Measurements from ENCODE around the gene PRMT1.
A peak's percentile ranks its signal among the peaks of the same experiment; 100 is the strongest.

PRMT1 gene

DNA sequence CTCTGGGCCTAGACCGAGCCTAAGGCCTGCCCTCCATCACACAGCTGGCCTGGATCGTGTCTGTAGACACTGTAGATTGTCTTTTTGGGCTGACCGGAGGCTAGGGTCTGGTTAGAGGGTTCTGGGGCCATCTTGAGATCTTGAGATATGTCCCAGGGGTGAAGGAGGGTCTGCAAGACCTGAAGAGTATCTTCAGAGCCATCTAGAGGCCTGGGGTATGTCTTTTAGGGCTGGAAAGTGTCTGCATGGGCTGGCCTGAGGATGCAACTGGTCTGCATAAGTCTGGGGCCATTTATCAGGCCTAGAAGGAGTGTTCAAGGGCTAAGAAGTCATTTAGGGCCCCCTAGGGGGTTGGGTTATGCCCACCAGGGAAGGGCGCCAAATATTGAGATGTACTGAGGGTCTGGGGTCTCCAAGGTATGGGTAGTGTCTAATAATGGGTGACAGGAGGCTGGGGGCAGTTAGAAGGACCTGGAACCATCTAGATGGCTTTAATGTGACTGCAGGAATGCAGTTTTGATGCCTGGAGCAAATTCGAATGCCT is 34.5 kb upstream of the PRMT1 start:
- H3K27me3 Mint-ChIP-seq, result no peaks in the 10 kb centered on the region
- no peaks in the 10 kb centered on the region for H3K9me3 Mint-ChIP-seq
- peak overlapping the region; percentile 94 for H3K27ac Mint-ChIP-seq
- H3K4me1 Mint-ChIP-seq, result peaks cover 63% of the 10 kb centered on the region
- peak overlapping the region; percentile 97 for H3K4me3 Mint-ChIP-seq
- peaks cover 3% of the 10 kb centered on the region for H3K36me3 Mint-ChIP-seq

DNA sequence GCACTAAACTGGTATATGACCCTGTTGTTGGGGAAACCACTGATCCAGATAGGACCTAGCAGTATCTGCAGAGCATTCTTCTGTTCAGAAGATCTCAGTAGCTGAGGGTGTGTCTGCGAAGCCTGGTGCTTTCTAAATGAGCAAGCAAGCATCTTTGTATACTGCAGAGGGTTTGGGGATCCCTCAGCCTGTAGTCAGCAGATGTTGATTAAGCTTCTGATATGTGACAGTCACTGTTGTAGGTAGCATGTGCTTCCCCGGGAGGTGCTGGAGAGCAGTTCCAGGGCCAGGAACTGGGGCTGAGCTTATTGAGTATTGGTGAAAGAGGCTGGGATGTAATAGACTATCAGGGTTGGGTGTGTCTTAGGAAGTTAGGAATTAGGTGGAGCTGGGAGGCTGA is 33.6 kb upstream of the PRMT1 start:
- Mint-ChIP-seq H3K27me3 (no peaks in the 10 kb centered on the region), H3K36me3 (peaks cover 3% of the 10 kb centered on the region), H3K4me1 (peaks cover 56% of the 10 kb centered on the region), H3K9me3 (no peaks in the 10 kb centered on the region), H3K27ac (peak overlapping the region; percentile 88), H3K4me3 (peak overlapping the region; percentile 97)

DNA sequence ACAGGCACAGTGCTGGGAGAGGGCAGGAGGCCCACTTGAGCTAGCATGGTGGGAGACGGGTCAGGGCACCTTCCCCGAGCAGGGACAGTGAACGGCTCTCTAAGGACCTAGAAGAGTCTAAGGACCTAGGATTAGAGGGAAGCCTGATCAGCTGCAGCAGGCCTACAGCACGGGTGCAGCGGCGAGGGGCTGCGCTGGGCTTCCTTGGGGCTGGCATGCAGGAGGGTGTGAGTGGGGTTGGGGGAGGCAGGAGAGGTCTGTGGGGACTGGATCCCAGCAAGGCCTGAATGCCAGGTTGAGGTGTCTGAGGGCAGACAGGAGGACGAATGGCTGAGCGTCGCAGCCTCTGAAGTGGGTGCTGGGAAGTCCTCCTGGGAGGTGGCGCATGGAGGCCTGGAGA is 31.5 kb upstream of the PRMT1 start:
- no peaks in the 10 kb centered on the region for H3K27me3 Mint-ChIP-seq
- H3K9me3 Mint-ChIP-seq, result no peaks in the 10 kb centered on the region
- peaks cover 3% of the 10 kb centered on the region for H3K36me3 Mint-ChIP-seq
- H3K27ac Mint-ChIP-seq, result no peak overlapping the region
- H3K4me1 Mint-ChIP-seq, result peaks cover 37% of the 10 kb centered on the region
- no peak overlapping the region for H3K4me3 Mint-ChIP-seq

DNA sequence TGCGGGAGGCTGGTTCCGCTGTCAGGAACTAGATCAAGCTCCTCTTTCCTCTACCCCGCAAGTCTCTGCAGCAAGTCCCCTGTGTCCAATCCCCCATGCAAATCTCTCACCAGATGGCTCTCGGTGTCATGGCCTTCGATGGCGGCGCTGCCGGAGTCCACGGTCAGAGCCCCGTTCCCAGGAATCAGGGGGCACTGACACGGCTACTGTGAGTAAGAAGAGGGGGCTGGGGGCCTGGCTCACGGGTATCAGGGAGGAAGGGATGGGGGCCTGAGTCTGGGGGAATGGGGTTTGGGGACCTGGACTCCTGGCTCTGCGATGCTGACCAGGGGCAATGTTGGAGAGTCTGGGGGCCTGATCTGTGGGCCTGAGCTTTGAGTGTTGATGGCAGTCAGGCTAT is 31.1 kb upstream of the PRMT1 start:
- no peak overlapping the region for H3K4me3 Mint-ChIP-seq
- H3K4me1 Mint-ChIP-seq, result peaks cover 33% of the 10 kb centered on the region
- peaks cover 3% of the 10 kb centered on the region for H3K36me3 Mint-ChIP-seq
- no peak overlapping the region for H3K27ac Mint-ChIP-seq
- no peaks in the 10 kb centered on the region for H3K9me3 Mint-ChIP-seq
- H3K27me3 Mint-ChIP-seq, result no peaks in the 10 kb centered on the region

DNA sequence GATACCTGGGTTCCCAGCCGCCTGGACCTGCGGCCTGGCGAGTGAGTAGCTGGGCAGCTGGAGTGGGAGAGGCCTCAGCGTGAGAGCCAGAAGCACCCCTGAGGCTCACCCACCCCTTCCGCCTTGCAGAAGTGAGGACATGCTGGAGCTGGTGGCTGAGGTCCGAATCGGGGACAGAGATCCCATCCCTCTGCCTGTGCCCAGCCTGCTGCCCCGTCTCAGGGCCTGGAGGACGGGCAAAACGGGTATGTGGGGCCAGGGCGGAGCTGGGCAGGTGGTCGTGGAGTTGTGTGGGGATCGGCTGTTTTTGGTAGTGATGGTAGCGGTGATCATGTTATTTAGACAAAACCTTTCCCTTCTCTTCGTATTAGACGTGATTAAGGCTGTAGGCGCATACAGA is 30.5 kb upstream of the PRMT1 start:
- H3K4me1 Mint-ChIP-seq, result peaks cover 30% of the 10 kb centered on the region
- peaks cover 3% of the 10 kb centered on the region for H3K36me3 Mint-ChIP-seq
- H3K27ac Mint-ChIP-seq, result no peak overlapping the region
- no peak overlapping the region for H3K4me3 Mint-ChIP-seq
- H3K9me3 Mint-ChIP-seq, result no peaks in the 10 kb centered on the region
- H3K27me3 Mint-ChIP-seq, result no peaks in the 10 kb centered on the region

DNA sequence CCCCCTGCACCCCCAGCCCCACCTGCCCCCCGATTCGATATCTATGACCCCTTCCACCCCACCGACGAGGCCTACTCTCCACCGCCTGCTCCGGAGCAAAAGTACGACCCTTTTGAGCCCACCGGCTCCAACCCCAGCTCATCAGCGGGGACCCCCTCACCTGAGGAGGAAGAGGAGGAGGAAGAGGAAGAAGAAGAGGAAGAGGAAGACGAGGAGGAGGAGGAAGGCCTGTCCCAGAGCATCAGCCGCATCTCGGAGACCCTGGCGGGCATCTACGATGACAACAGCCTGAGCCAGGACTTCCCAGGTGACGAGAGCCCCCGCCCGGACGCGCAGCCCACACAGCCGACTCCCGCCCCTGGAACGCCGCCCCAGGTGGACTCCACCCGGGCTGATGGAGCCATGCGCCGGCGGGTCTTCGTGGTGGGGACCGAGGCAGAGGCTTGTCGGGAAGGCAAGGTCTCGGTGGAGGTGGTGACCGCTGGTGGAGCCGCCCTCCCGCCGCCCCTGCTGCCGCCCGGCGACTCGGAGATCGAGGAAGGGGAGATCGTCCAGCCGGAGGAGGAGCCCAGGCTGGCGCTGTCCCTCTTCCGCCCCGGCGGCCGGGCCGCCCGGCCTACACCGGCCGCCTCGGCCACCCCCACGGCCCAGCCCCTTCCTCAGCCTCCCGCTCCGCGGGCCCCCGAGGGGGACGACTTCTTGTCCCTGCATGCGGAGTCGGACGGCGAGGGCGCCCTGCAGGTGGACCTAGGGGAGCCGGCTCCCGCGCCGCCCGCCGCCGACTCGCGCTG is 25.8 kb upstream of the PRMT1 start:
- Mint-ChIP-seq H3K9me3 (no peaks in the 10 kb centered on the region), H3K27me3 (no peaks in the 10 kb centered on the region), H3K4me1 (peaks cover 6% of the 10 kb centered on the region), H3K27ac (no peak overlapping the region), H3K4me3 (no peak overlapping the region), H3K36me3 (peaks cover 3% of the 10 kb centered on the region)

DNA sequence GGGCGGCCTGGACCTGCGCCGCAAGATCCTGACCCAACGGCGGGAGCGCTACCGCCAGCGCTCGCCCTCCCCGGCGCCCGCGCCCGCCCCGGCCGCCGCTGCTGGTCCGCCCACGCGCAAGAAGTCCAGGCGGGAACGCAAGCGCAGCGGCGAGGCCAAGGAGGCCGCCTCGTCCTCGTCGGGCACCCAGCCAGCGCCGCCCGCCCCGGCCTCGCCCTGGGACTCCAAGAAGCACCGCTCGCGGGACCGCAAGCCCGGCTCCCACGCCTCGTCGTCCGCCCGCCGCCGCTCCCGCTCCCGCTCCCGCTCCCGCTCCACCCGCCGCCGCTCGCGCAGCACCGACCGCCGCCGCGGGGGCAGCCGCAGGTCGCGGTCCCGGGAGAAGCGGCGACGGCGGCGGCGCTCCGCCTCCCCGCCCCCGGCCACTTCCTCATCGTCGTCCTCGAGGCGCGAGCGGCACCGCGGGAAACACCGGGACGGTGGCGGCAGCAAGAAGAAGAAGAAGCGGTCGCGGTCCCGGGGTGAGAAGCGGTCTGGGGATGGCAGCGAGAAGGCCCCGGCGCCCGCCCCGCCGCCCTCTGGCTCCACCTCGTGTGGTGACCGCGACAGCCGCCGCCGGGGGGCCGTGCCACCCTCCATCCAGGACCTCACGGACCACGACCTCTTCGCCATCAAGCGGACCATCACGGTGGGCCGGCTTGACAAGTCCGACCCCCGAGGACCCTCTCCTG is 25.1 kb upstream of the PRMT1 start:
- H3K27me3 Mint-ChIP-seq, result no peaks in the 10 kb centered on the region

DNA sequence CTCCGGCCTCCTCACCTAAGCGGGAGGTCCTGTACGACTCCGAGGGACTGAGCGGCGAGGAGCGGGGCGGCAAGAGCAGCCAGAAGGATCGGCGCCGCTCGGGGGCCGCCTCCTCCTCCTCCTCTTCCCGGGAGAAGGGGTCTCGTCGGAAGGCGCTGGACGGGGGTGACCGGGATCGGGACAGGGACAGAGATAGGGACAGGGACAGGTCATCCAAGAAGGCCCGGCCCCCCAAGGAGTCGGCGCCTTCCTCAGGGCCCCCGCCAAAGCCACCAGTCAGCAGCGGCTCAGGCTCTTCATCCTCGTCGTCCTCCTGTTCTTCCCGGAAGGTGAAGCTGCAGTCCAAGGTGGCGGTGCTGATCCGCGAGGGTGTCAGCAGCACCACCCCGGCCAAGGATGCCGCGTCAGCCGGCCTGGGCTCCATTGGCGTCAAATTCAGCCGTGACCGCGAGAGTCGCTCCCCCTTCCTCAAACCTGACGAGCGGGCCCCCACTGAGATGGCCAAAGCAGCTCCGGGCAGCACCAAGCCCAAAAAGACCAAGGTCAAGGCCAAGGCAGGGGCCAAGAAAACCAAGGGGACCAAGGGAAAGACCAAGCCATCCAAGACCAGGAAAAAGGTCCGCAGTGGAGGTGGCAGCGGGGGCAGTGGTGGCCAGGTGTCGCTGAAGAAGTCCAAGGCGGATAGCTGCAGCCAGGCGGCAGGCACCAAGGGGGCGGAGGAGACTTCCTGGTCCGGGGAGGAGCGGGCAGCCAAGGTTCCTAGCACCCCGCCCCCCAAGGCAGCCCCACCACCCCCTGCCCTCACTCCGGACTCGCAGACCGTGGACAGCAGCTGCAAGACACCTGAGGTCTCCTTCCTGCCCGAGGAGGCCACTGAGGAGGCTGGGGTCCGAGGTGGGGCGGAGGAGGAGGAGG is 24.3 kb upstream of the PRMT1 start:
- Mint-ChIP-seq H3K4me1 (peaks cover 6% of the 10 kb centered on the region), H3K4me3 (no peak overlapping the region), H3K27ac (no peak overlapping the region), H3K36me3 (peaks cover 5% of the 10 kb centered on the region), H3K9me3 (no peaks in the 10 kb centered on the region), H3K27me3 (no peaks in the 10 kb centered on the region)

More for the DNA sequence above, 25.1 kb upstream of the PRMT1 start:
- Mint-ChIP-seq H3K4me1 (peaks cover 6% of the 10 kb centered on the region), H3K9me3 (no peaks in the 10 kb centered on the region), H3K27ac (no peak overlapping the region), H3K36me3 (peaks cover 3% of the 10 kb centered on the region), H3K4me3 (no peak overlapping the region)

DNA sequence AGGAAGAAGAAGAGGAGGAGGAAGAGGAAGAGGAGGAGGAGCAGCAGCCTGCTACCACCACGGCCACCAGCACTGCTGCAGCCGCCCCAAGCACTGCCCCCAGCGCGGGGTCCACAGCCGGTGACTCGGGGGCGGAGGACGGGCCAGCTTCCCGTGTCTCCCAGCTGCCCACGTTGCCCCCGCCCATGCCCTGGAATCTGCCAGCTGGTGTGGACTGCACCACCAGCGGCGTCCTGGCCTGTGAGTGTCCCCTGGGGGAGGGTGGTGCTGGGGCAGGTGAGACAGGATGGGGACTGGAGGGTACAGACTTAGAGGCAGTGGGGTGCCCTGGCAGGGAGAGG is 23.6 kb upstream of the PRMT1 start:
- H3K27me3 Mint-ChIP-seq, result no peaks in the 10 kb centered on the region
- H3K4me3 Mint-ChIP-seq, result no peak overlapping the region
- no peak overlapping the region for H3K27ac Mint-ChIP-seq
- peaks cover 6% of the 10 kb centered on the region for H3K4me1 Mint-ChIP-seq
- peaks cover 5% of the 10 kb centered on the region for H3K36me3 Mint-ChIP-seq
- H3K9me3 Mint-ChIP-seq, result no peaks in the 10 kb centered on the region

DNA sequence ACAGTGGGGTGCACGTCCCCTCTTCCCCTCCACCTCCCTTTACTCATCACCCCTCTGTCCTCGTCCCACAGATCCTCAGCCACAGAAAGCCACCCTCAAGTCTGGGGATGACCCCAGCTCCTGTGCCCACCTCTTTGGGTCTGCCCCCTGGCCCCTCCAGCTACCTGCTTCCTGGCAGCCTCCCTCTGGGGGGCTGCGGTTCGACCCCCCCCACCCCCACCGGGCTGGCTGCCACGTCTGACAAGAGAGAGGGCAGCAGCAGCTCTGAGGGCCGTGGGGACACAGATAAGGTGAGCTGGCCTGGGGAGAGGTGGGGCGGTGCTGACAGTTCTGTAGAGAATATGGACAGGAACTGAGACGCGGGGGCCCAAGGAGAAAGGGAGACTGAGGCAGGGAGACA is 22.5 kb upstream of the PRMT1 start:
- H3K27me3 Mint-ChIP-seq, result no peaks in the 10 kb centered on the region
- no peak overlapping the region for H3K4me3 Mint-ChIP-seq
- peaks cover 6% of the 10 kb centered on the region for H3K4me1 Mint-ChIP-seq
- H3K27ac Mint-ChIP-seq, result no peak overlapping the region
- H3K36me3 Mint-ChIP-seq, result peaks cover 5% of the 10 kb centered on the region
- H3K9me3 Mint-ChIP-seq, result no peaks in the 10 kb centered on the region

DNA sequence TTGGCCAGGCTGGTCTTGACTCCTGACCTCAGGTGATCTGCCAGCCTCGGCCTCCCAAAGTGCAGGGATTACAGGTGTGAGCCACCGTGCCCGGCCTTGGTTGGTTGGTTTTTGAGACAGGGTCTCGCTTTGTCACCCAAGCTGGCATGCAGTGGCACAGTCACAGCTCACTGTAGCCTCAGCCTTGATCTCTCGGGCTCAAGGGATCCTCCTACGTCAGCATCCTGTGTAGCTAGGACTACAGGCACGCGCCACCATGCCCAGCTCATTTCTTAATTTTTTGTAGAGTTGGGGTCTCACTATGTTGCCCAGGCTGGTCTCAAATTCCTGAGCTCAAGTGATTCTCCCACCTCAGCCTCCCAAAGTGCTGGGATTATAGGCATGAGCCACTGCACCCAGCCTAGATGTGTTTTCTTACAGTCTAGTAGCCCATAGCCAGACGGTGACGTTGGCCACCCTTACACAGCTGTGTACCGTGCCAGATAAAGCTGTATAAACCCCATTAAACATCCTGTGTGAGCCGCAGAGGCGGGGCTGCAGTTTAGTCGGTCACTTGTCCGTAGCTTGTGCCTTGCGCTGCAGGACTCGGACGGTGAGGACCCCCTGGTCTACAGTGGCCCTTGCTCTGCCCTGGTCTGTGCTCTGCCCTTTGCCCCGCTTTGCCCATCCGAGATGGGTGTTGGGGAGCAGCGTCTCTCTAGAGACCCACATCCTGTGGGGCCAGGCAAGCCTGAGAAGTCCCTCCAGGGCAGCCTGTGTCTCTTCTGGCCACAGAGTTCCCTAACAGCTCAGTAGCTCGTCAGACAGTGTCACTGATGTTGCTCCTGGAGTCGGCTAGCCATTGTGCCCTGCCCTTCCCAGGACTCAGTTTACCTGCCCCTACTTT is 21.3 kb upstream of the PRMT1 start:
- no peak overlapping the region for H3K27ac Mint-ChIP-seq
- peaks cover 10% of the 10 kb centered on the region for H3K4me1 Mint-ChIP-seq
- H3K36me3 Mint-ChIP-seq, result peaks cover 5% of the 10 kb centered on the region
- no peaks in the 10 kb centered on the region for H3K9me3 Mint-ChIP-seq
- H3K4me3 Mint-ChIP-seq, result no peak overlapping the region
- H3K27me3 Mint-ChIP-seq, result no peaks in the 10 kb centered on the region

DNA sequence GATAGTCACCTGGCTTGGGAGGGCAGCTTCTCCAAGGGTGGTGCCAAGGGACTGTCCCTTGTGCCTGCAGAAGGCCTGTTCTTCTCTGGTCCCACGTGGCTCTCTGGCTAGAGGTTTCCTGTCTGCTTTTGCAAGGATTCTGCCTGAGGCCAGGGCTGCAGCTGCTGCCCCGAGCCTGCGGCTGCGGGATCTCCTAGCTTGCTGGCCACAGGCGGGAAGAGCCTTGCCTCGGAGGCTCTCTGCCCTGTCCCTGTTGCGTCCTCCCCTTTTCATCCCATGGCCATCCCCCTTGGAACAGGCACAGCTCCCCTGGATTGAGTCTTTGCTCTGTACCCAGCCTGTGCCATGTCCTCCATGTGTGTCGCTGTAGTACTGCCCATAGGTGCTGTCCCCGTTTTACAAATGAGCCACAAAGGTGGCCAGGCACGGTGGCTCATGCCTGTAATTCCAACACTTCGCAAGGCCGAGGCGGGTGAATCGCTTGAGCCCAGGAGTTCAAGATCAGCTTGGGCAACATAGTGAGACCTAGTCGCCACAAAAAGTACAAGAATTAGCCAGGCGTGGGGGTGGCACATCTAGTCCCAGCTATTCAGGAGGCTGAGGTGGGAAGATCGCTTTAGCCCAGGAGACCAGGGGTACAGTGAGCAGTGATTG is 20.5 kb upstream of the PRMT1 start:
- Mint-ChIP-seq H3K9me3 (no peaks in the 10 kb centered on the region), H3K36me3 (peaks cover 5% of the 10 kb centered on the region), H3K27ac (no peak overlapping the region)

DNA sequence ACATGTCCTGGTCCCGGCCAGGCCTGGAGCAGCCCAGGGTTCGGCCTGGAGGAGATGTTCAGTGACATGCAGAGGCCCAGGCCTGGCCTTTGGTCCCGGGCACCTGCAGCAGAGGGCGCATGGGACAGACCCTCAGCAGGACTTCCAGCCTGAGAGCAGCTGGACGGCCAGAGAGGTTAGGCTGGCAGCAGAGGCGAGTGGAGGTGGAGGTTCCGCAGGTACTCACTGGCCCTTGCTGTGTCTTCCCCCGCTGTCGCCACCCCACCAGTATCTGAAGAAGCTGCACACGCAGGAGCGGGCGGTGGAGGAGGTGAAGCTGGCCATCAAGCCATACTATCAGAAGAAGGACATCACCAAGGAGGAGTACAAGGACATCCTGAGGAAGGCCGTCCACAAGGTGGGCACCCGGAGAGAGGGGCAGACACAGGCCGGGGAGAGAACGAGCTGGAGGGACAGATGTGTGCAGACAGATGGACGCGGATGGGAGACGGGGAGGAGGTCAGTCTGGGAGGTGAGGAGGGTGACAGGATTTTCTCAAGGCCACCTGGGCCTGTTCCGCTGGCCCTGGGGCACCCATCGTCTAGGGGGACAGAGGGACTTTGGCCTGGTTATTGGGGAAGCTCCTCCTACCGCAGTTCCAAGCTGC is 19.5 kb upstream of the PRMT1 start:
- Mint-ChIP-seq H3K4me3 (no peak overlapping the region), H3K4me1 (peaks cover 12% of the 10 kb centered on the region), H3K36me3 (peaks cover 5% of the 10 kb centered on the region), H3K27ac (peak overlapping the region; percentile 62), H3K9me3 (no peaks in the 10 kb centered on the region), H3K27me3 (no peaks in the 10 kb centered on the region)

More for the DNA sequence above, 20.5 kb upstream of the PRMT1 start:
- Mint-ChIP-seq H3K27me3 (no peaks in the 10 kb centered on the region), H3K4me3 (no peak overlapping the region), H3K4me1 (peaks cover 10% of the 10 kb centered on the region)

DNA sequence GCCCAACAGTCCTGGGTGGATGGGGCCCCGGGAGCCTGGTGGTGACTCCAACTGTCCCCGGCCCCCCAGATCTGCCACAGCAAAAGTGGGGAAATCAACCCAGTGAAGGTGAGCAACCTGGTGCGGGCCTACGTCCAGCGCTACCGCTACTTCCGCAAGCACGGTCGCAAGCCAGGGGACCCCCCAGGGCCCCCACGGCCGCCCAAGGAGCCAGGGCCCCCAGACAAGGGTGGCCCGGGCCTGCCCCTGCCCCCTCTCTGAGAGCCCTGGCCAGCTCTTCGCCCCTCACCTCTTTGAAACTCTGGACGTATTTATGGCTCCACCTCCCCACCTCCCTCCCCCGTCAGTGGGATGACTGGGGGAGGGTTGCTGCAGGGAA is 18.9 kb upstream of the PRMT1 start:
- peaks cover 5% of the 10 kb centered on the region for H3K36me3 Mint-ChIP-seq
- H3K27me3 Mint-ChIP-seq, result no peaks in the 10 kb centered on the region
- H3K27ac Mint-ChIP-seq, result no peak overlapping the region
- peaks cover 17% of the 10 kb centered on the region for H3K4me1 Mint-ChIP-seq
- H3K9me3 Mint-ChIP-seq, result no peaks in the 10 kb centered on the region
- H3K4me3 Mint-ChIP-seq, result no peak overlapping the region
